Measurements from ENCODE around the gene TNC. TPM values are rescaled to one million over a fixed set of nuclear protein-coding genes. Genes with fewer than 3 reads are reported as not detected.

Gene TNC
- total RNA-seq, 2 donors from 2014 or later = 1.6 to 4.2 TPM

GRCh38 chr9:115080242-115080641, 37.7 kb downstream of the TNC start:
- Histone ChIP-seq H3K27me3 (no peaks in the 10 kb centered on the region), H3K27ac (no peak overlapping the region), H3K36me3 (replicated peaks in 1 of 2; ENCODE audit: insufficient read depth in 1 of 2, low read depth in 2 of 2) (no peaks in the 10 kb centered on the region), H3K9me3 (no peaks in the 10 kb centered on the region), H3K4me3 (no peak overlapping the region), H3K4me1 (no peaks in the 10 kb centered on the region)
- ATAC-seq (no peak), DNase-seq (no peak)
- intact Hi-C loops (cut with DNase I) = no loop called here
- WGBS, 2 donors = 82 to 84% methylated on average over 3 of the region's 3 CpGs
- TF ChIP-seq POLR2A (IDR thresholded peaks at IDR 0.05) = no peak
- TF ChIP-seq CTCF (IDR thresholded peaks at IDR 0.05) = no peak

GRCh38 chr9:115079156-115079555, 38.8 kb downstream of the TNC start:
- Histone ChIP-seq H3K27ac (no peak overlapping the region), H3K9me3 (no peaks in the 10 kb centered on the region), H3K4me1 (no peaks in the 10 kb centered on the region), H3K27me3 (no peaks in the 10 kb centered on the region), H3K4me3 (no peak overlapping the region), H3K36me3 (replicated peaks in 1 of 2; ENCODE audit: insufficient read depth in 1 of 2, low read depth in 2 of 2) (no peaks in the 10 kb centered on the region)
- WGBS, 2 donors = 48 to 70% methylated on average over 3 of the region's 3 CpGs
- no peak for ATAC-seq
- intact Hi-C loops (cut with DNase I) = no loop called here
- TF ChIP-seq CTCF (IDR thresholded peaks at IDR 0.05) = no peak
- TF ChIP-seq POLR2A (IDR thresholded peaks at IDR 0.05) = no peak
- DNase-seq = no peak

- no peak overlapping the region for H3K27ac ChIP-seq
- intact Hi-C loops (cut with DNase I) = no loop called here
- WGBS, 2 donors = 71 to 75% methylated on average over 6 of the region's 6 CpGs
- no peaks in the 10 kb centered on the region for H3K9me3 ChIP-seq
- H3K4me3 ChIP-seq = no peak overlapping the region
- no peaks in the 10 kb centered on the region for H3K36me3 ChIP-seq (replicated peaks in 1 of 2; ENCODE audit: insufficient read depth in 1 of 2, low read depth in 2 of 2)
- ATAC-seq (no peak), DNase-seq (no peak)
- no peaks in the 10 kb centered on the region for H3K4me1 ChIP-seq
- H3K27me3 ChIP-seq = no peaks in the 10 kb centered on the region
- TF ChIP-seq CTCF (IDR thresholded peaks at IDR 0.05) (no peak), POLR2A (IDR thresholded peaks at IDR 0.05) (no peak)
Measured at GRCh38 chr9:115073456-115073855, 44.5 kb downstream of the TNC start.

GRCh38 chr9:115071176-115071575, 46.8 kb downstream of the TNC start:
- Histone ChIP-seq H3K9me3 (no peaks in the 10 kb centered on the region), H3K36me3 (replicated peaks in 1 of 2; ENCODE audit: insufficient read depth in 1 of 2, low read depth in 2 of 2) (no peaks in the 10 kb centered on the region), H3K4me3 (no peak overlapping the region), H3K4me1 (no peaks in the 10 kb centered on the region), H3K27ac (no peak overlapping the region), H3K27me3 (no peaks in the 10 kb centered on the region)
- no peak for DNase-seq
- intact Hi-C loops (cut with DNase I) = no loop called here
- no peak for ATAC-seq
- TF ChIP-seq CTCF (IDR thresholded peaks at IDR 0.05) (no peak), POLR2A (IDR thresholded peaks at IDR 0.05) (no peak)
- WGBS, 2 donors = 41 to 62% methylated on average over 4 of the region's 4 CpGs

GRCh38 chr9:115069771-115070170, 48.2 kb downstream of the TNC start:
- H3K36me3 ChIP-seq (replicated peaks in 1 of 2; ENCODE audit: insufficient read depth in 1 of 2, low read depth in 2 of 2) = no peaks in the 10 kb centered on the region

More at GRCh38 chr9:115069771-115070170, 48.2 kb downstream of the TNC start:
- ATAC-seq = no peak
- H3K4me1 ChIP-seq = no peaks in the 10 kb centered on the region
- WGBS, 2 donors = 67 to 92% methylated on average over 1 of the region's 1 CpG
- TF ChIP-seq POLR2A (IDR thresholded peaks at IDR 0.05) (no peak), CTCF (IDR thresholded peaks at IDR 0.05) (no peak)
- H3K27ac ChIP-seq = no peak overlapping the region
- H3K4me3 ChIP-seq = no peak overlapping the region
- DNase-seq = no peak
- no peaks in the 10 kb centered on the region for H3K9me3 ChIP-seq
- no peaks in the 10 kb centered on the region for H3K27me3 ChIP-seq
- intact Hi-C loops (cut with DNase I) = no loop called here
